GM12891 (cell line): ENCODE measurements around the gene BAX.

Experiments
- PAX5 ChIP-seq: IDR thresholded peaks from 2 replicates; pipeline ENCODE4 v1.6.1; 2011; ENCODE audit warnings: low read length, moderate library complexity, mild to moderate bottlenecking; ENCODE audit not compliant: insufficient read depth, severe bottlenecking
- POLR2A ChIP-seq: IDR thresholded peaks from 2 replicates; pipeline ENCODE4 v1.6.1; 2011; ENCODE audit warnings: low read depth, low read length, control low read depth
- POLR2AphosphoS5 ChIP-seq: IDR thresholded peaks from 2 replicates; pipeline ENCODE4 v1.6.1; 2011; ENCODE audit warnings: low read depth, low read length, control low read depth
- POU2F2 ChIP-seq: IDR thresholded peaks from 2 replicates; pipeline ENCODE4 v1.6.1; 2011; ENCODE audit warnings: low read depth, mild to moderate bottlenecking, control low read depth, low read length, moderate library complexity
- SPI1 ChIP-seq: IDR thresholded peaks from 2 replicates; pipeline ENCODE4 v1.6.1; 2011; ENCODE audit warnings: low read depth, low read length, control low read depth
- TAF1 ChIP-seq: IDR thresholded peaks from 2 replicates; pipeline ENCODE4 v1.6.1; 2011; ENCODE audit warnings: low read depth, low read length, control low read depth

- no peak for TF ChIP-seq POLR2AphosphoS5
- TF ChIP-seq POLR2A = no peak
- TF ChIP-seq TAF1 = no peak
- no peak for TF ChIP-seq POU2F2
- no peak for TF ChIP-seq SPI1
- no peak for TF ChIP-seq PAX5
Measured at GRCh38 chr19:48962849-48963165, 8.1 kb downstream of the BAX start.
